MM.1S (cell line): ENCODE measurements around the gene CRTAC1.

Experiments
- DNase-seq: peaks from one replicate; pipeline ENCODE4 v3.0.0-alpha.2; 2015
- H2AFZ ChIP-seq: fragments of 300-600 bp; sonication (generic); 2 replicates; pipeline ENCODE4 v1.6.0; 2016; ENCODE audit warnings: antibody characterized with exemption, low read length
- H3F3A ChIP-seq: fragments of 300-600 bp; sonication (generic); 2 replicates; pipeline ENCODE4 v1.6.1; 2016; ENCODE audit warnings: mild to moderate bottlenecking, antibody characterized with exemption, low read length, moderate library complexity, mixed read lengths; ENCODE audit not compliant: insufficient read depth
- H3K27ac ChIP-seq: fragments of 300-600 bp; sonication (generic); 2 replicates; pipeline ENCODE4 v1.5.1; 2016; ENCODE audit warnings: mild to moderate bottlenecking, low read length
- H3K27me3 ChIP-seq: fragments of 300-600 bp; sonication (generic); replicated peaks from 2 replicates; pipeline ENCODE4 v1.6.0; 2016; ENCODE audit warnings: low read length; ENCODE audit not compliant: insufficient read depth
- H3K36me3 ChIP-seq: fragments of 300-600 bp; sonication (generic); replicated peaks from 2 replicates; pipeline ENCODE4 v1.6.1; 2016; ENCODE audit warnings: mild to moderate bottlenecking, low read length, mixed read lengths; ENCODE audit not compliant: insufficient read depth
- H3K4me1 ChIP-seq: fragments of 300-600 bp; sonication (generic); 2 replicates; pipeline ENCODE4 v1.6.1; 2016; ENCODE audit warnings: low read length, mixed read lengths
- H3K4me2 ChIP-seq: fragments of 300-600 bp; sonication (generic); 2 replicates; pipeline ENCODE4 v1.6.0; 2016; ENCODE audit warnings: low read depth, low read length
- H3K4me3 ChIP-seq: fragments of 300-600 bp; sonication (generic); 2 replicates; pipeline ENCODE4 v1.5.1; 2016; ENCODE audit warnings: low read length, mixed read lengths
- H3K79me2 ChIP-seq: fragments of 300-600 bp; sonication (generic); 2 replicates; pipeline ENCODE4 v1.6.1; 2016; ENCODE audit warnings: mixed run types, low read length, mixed read lengths
- H3K9ac ChIP-seq: fragments of 300-600 bp; sonication (generic); 2 replicates; pipeline ENCODE4 v1.6.1; 2016; ENCODE audit warnings: low read length, mixed read lengths
- H3K9me2 ChIP-seq: fragments of 300-600 bp; sonication (generic); replicated peaks from 2 replicates; pipeline ENCODE4 v1.6.1; 2016; ENCODE audit warnings: mild to moderate bottlenecking, low read length, mixed read lengths; ENCODE audit not compliant: insufficient read depth
- H3K9me3 ChIP-seq: fragments of 300-600 bp; sonication (generic); replicated peaks from 2 replicates; pipeline ENCODE4 v1.6.1; 2016; ENCODE audit warnings: mild to moderate bottlenecking, low read length, mixed read lengths; ENCODE audit not compliant: insufficient read depth
- H4K20me1 ChIP-seq: fragments of 300-600 bp; sonication (generic); 2 replicates; pipeline ENCODE4 v1.6.1; 2016; ENCODE audit warnings: mild to moderate bottlenecking, low read length, moderate library complexity, mixed read lengths; ENCODE audit not compliant: insufficient read depth
- EZH2 ChIP-seq: fragments of 300-600 bp; sonication (generic); optimal IDR thresholded peaks from 2 replicates; pipeline ENCODE3; 2017; ENCODE audit warnings: low read depth, mild to moderate bottlenecking, antibody characterized with exemption, low read length, mixed read lengths
- EZH2phosphoT487 ChIP-seq: fragments of 300-600 bp; sonication (generic); IDR thresholded peaks from 2 replicates; pipeline ENCODE4 v1.6.1; 2018; ENCODE audit warnings: antibody characterized with exemption, low read length
- TF ChIP-seq, protein P1 (sequence below): fragments of 300-600 bp; sonication (generic); IDR thresholded peaks from 2 replicates; pipeline ENCODE4 v1.5.1; 2016; ENCODE audit warnings: antibody characterized with exemption, low read length, mixed read lengths

Gene CRTAC1

DNA sequence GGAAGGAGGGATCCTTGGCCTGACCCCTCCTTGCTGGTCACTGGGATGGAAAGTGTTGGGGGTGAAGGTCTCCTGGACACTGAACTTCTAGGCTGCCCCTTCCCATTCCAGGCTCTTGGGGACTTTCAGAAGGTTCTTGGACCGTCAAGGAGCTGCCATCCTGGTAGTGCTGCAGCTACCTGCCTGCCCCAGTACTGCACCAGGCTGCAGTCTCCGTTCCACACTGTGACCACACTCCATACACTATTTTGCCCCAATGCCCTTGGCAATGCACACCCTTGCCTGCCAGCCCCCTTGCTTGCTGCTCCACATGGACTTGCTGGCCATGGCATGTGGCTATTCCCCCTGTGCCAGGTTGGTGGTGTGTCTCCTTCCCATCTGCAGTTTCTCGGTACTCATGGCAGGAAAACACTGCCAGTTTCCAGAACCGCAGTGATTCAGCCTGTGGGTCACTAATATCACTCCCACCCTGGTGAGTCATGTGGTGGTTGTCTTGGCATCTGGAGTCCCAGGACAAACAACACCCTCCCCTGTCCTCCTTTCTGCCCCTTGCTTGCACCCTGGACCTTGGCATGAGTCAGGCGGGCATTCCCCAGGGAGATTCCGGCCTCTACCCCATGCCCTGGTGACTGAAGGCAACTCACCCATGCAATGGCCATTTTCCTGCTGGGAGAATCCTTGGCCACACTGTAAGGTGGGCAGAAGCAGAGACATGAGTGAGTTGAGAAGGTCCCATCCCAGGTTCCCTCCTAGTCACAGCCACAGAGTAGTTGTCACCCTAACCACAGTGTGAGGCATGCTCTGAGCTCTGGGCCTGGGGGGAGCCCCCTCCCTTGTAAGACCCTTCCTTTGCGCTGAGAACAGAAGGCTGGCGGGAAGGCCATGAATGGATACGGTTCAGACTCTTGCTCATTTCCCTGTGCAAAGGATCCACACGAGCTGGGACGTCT, 148.0 kb downstream of the CRTAC1 start:
- TF ChIP-seq, protein P1, sequence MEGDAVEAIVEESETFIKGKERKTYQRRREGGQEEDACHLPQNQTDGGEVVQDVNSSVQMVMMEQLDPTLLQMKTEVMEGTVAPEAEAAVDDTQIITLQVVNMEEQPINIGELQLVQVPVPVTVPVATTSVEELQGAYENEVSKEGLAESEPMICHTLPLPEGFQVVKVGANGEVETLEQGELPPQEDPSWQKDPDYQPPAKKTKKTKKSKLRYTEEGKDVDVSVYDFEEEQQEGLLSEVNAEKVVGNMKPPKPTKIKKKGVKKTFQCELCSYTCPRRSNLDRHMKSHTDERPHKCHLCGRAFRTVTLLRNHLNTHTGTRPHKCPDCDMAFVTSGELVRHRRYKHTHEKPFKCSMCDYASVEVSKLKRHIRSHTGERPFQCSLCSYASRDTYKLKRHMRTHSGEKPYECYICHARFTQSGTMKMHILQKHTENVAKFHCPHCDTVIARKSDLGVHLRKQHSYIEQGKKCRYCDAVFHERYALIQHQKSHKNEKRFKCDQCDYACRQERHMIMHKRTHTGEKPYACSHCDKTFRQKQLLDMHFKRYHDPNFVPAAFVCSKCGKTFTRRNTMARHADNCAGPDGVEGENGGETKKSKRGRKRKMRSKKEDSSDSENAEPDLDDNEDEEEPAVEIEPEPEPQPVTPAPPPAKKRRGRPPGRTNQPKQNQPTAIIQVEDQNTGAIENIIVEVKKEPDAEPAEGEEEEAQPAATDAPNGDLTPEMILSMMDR = no peak
- TF ChIP-seq EZH2phosphoT487 = no peak
- TF ChIP-seq EZH2 = no peak
- no peaks in the 10 kb centered on the region for H3F3A ChIP-seq
- H3K27ac ChIP-seq = no peak overlapping the region
- H3K79me2 ChIP-seq = no peaks in the 10 kb centered on the region
- DNase-seq = no peak
- H3K36me3 ChIP-seq = no peaks in the 10 kb centered on the region
- no peak overlapping the region for H3K4me2 ChIP-seq
- no peak overlapping the region for H3K9ac ChIP-seq
- H2AFZ ChIP-seq = no peak overlapping the region
- no peaks in the 10 kb centered on the region for H3K9me3 ChIP-seq
- H3K27me3 ChIP-seq = peaks cover 40% of the 10 kb centered on the region
- no peaks in the 10 kb centered on the region for H4K20me1 ChIP-seq
- H3K9me2 ChIP-seq = no peaks in the 10 kb centered on the region
- H3K4me1 ChIP-seq = no peaks in the 10 kb centered on the region
- no peak overlapping the region for H3K4me3 ChIP-seq

DNA sequence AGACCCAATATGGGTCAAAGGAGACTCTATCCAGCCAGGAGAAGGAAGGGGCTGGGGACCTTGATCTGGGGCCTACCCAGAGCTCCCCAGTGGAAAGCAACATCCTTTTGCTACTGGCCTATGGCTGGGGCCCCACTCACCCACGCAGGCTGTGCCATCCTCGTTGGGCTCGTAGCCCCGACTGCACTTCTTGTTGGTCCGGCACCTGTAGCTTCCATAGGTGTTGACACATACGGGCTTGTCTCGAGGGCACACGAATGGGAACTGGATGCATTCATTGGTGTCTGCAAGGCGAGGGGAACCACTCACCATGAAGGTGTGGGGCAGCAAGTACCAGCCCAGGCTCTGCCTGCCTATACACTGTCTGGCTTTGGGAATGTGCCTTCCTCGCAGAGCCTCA, 150.3 kb downstream of the CRTAC1 start:
- Histone ChIP-seq H3K9me2 (no peaks in the 10 kb centered on the region), H3K27ac (no peak overlapping the region), H3K4me3 (no peak overlapping the region), H3K27me3 (peaks cover 30% of the 10 kb centered on the region), H3K36me3 (no peaks in the 10 kb centered on the region), H3K9me3 (no peaks in the 10 kb centered on the region), H3K4me1 (no peaks in the 10 kb centered on the region), H2AFZ (no peak overlapping the region), H3K79me2 (no peaks in the 10 kb centered on the region), H3K9ac (no peak overlapping the region), H4K20me1 (no peaks in the 10 kb centered on the region), H3K4me2 (no peak overlapping the region), H3F3A (no peaks in the 10 kb centered on the region)
- TF ChIP-seq EZH2phosphoT487 = no peak
- TF ChIP-seq, protein P1 = no peak
- DNase-seq = no peak

- no peaks in the 10 kb centered on the region for H3K9me3 ChIP-seq
- no peaks in the 10 kb centered on the region for H3K4me1 ChIP-seq
- H3F3A ChIP-seq = no peaks in the 10 kb centered on the region
- no peaks in the 10 kb centered on the region for H3K9me2 ChIP-seq
- H3K27me3 ChIP-seq = peaks cover 32% of the 10 kb centered on the region
- H3K36me3 ChIP-seq = no peaks in the 10 kb centered on the region
- no peak overlapping the region for H3K4me2 ChIP-seq
- TF ChIP-seq, protein P1 = no peak
- TF ChIP-seq EZH2phosphoT487 = no peak
- TF ChIP-seq EZH2 = no peak
- H3K9ac ChIP-seq = no peak overlapping the region
- no peak overlapping the region for H3K4me3 ChIP-seq
- no peak overlapping the region for H2AFZ ChIP-seq
- no peak overlapping the region for H3K27ac ChIP-seq
- no peaks in the 10 kb centered on the region for H3K79me2 ChIP-seq
- no peak for DNase-seq
- no peaks in the 10 kb centered on the region for H4K20me1 ChIP-seq
Measured at GRCh38 chr10:97879241-97879640, 151.2 kb downstream of the CRTAC1 start.
